Spleen (tissue), 13 donors: ENCODE results near the gene BPIFA3. TPM values are rescaled to one million over a fixed set of nuclear protein-coding genes. Genes with fewer than 3 reads are reported as not detected.
A peak's percentile ranks its signal among the peaks of the same experiment; 100 is the strongest.

ENCODE experiments used
- DNase-seq: peaks from one replicate; pipeline ENCODE4 v3.0.0-alpha.2; 2020
- H3K27ac ChIP-seq, 8 donors: fragments of 200-600 bp; sonication (generic) in 7 of 8; 1 replicate in 4 of 8; 2 replicates in 4 of 8; pipeline versions ENCODE4 v1.5.0 to v1.8.0; 2016 to 2021; ENCODE audit warnings: inconsistent platforms in 4 of 8, mild to moderate bottlenecking in 4 of 8, moderate library complexity in 1 of 8
- H3K27me3 ChIP-seq, 7 donors: fragments of 200-600 bp; sonication (generic) in 6 of 7; replicated peaks in 1 of 7; 1 replicate in 4 of 7; 2 replicates in 3 of 7; pipeline versions ENCODE4 v1.5.0 to v1.8.0; 2016 to 2021; ENCODE audit warnings: inconsistent platforms in 3 of 7, mild to moderate bottlenecking in 1 of 7
- H3K36me3 ChIP-seq, 6 donors: fragments of 200-600 bp; sonication (generic) in 5 of 6; 1 replicate in 4 of 6; 2 replicates in 2 of 6; pipeline versions ENCODE4 v1.5.0 to v1.8.0; 2016 to 2021; ENCODE audit warnings: inconsistent platforms in 2 of 6
- H3K4me1 ChIP-seq, 6 donors: fragments of 200-600 bp; sonication (generic) in 5 of 6; 1 replicate in 3 of 6; 2 replicates in 3 of 6; pipeline versions ENCODE4 v1.5.0 to v1.8.0; 2016 to 2021; ENCODE audit warnings: inconsistent platforms in 3 of 6
- H3K4me3 ChIP-seq, 8 donors: fragments of 200-600 bp; sonication (generic) in 7 of 8; 1 replicate in 4 of 8; 2 replicates in 4 of 8; pipeline versions ENCODE4 v1.5.0 to v1.8.0; 2016 to 2021; ENCODE audit warnings: inconsistent platforms in 4 of 8, mild to moderate bottlenecking in 4 of 8, moderate library complexity in 2 of 8
- H3K9me3 ChIP-seq, 8 donors: fragments of 200-600 bp; sonication (generic) in 7 of 8; 1 replicate in 4 of 8; 2 replicates in 4 of 8; pipeline versions ENCODE4 v1.5.0 to v1.8.0; 2016 to 2021; ENCODE audit warnings: inconsistent platforms in 4 of 8
- POLR2A ChIP-seq, 3 donors: fragments of 450-650 bp; IDR thresholded peaks; one replicate each; pipeline ENCODE4 v1.5.1; 2017; ENCODE audit warnings: antibody characterized with exemption in 3 of 3, mild to moderate bottlenecking in 1 of 3
- POLR2AphosphoS5 ChIP-seq, 3 donors: sonication (generic); formaldehyde crosslinking; IDR thresholded peaks; one replicate each; pipeline ENCODE4 v1.5.1; 2017; ENCODE audit warnings: antibody characterized with exemption in 3 of 3
- WGBS, 5 donors: extraction: QIAGEN DNeasy Blood & Tissue Kit in 3 of 5; methylation state at CpG; one replicate each; pipeline versions ENCODE4 v1.1.5 to v1.1.7; 2013 to 2018; 5-methylcytosine and 5-hydroxymethylcytosine counted together
- intact Hi-C: fragments of 100-400 bp; cut with DNase I; formaldehyde crosslinking; loops from one replicate; pipeline ENCODE4 v1.15.0; 2023; ENCODE audit warnings: low total_unique reads
- long read RNA-seq, 2 donors: transcript quantifications; one replicate each; lab custom pipeline, GENCODE V29; 2026
- polyA plus RNA-seq, 3 donors: library from polyadenylated mRNA; stranded (reverse); fragments of 200-250 nt; gene quantifications; one replicate each; pipeline ENCODE4 v1.2.1, GENCODE V29; 2013
- total RNA-seq, 7 donors: library from RNA; depleted of rRNA in 3 of 7; stranded (reverse); fragments of >200 nt in 3 of 7; fragmentation: NEBNext Ultra II Directional in 4 of 7; extraction: Animal tissue kit (Norgen Biotek cat#: 25700) in 4 of 7; gene quantifications; one replicate each; pipeline versions ENCODE4 v1.1.0 to v1.2.1, GENCODE V29; 2016 to 2021
- TF ChIP-seq, protein P1 (sequence below), 11 experiments: fragments of 200-600 bp in 7 of 11; fragments of 450-650 bp in 4 of 11; sonication (generic) in 4 of 11; IDR thresholded peaks in 8 of 11; conservative IDR thresholded peaks in 3 of 11; 1 replicate in 7 of 11; 2 replicates in 4 of 11; pipeline versions ENCODE4 v1.4.0 to v1.8.0; 2016 to 2021; ENCODE audit warnings: antibody characterized with exemption in 11 of 11, inconsistent platforms in 4 of 11, mild to moderate bottlenecking in 1 of 11
- donor health status: healthy with polysubstance abuse.
- donor health status: DM: no; HTN: no; CAD: no; lungs with moderate emphysema.
- donor health status: DM: no; HTN: no; CAD: no.
- donor health status: Bipolar disorder and iron deficiency.
- donor health status: healthy.
- donor health status: DM: no; HTN: no; CAD: no.
- donor health status: DM: yes; HTN: yes; CAD: no.

Gene BPIFA3
- total RNA-seq (not detected), polyA plus RNA-seq (not detected)
- long read RNA-seq, donor 1 = 0 reads
- long read RNA-seq, donor 2 = 0 reads

GRCh38 chr20:33217052-33217451 lies at the start of gene BPIFA3:
Gene BPIFA3, plus strand, starts transcription at chr20:33217352. Its CDS starts 185 bp downstream, at chr20:33217537.
- Histone ChIP-seq H3K4me1 (no peaks in the 10 kb centered on the region), H3K4me3 (no peak within 1 kb of the TSS), H3K27me3 (peaks cover 0 to 55% (median 0%) of the 10 kb centered on the region in 7 donors), H3K27ac (no peak within 1 kb of the TSS), H3K36me3 (no peaks in the 10 kb centered on the region), H3K9me3 (no peaks in the 10 kb centered on the region)
- intact Hi-C loops = no loop called here
- TF ChIP-seq, protein P1, sequence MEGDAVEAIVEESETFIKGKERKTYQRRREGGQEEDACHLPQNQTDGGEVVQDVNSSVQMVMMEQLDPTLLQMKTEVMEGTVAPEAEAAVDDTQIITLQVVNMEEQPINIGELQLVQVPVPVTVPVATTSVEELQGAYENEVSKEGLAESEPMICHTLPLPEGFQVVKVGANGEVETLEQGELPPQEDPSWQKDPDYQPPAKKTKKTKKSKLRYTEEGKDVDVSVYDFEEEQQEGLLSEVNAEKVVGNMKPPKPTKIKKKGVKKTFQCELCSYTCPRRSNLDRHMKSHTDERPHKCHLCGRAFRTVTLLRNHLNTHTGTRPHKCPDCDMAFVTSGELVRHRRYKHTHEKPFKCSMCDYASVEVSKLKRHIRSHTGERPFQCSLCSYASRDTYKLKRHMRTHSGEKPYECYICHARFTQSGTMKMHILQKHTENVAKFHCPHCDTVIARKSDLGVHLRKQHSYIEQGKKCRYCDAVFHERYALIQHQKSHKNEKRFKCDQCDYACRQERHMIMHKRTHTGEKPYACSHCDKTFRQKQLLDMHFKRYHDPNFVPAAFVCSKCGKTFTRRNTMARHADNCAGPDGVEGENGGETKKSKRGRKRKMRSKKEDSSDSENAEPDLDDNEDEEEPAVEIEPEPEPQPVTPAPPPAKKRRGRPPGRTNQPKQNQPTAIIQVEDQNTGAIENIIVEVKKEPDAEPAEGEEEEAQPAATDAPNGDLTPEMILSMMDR (IDR thresholded peaks at IDR 0.05 in 8 of 11, conservative IDR thresholded peaks at IDR 0.05 in 3 of 11) = no peak
- TF ChIP-seq POLR2A (IDR thresholded peaks at IDR 0.05) = no peak
- no peak for TF ChIP-seq POLR2AphosphoS5 (IDR thresholded peaks at IDR 0.05)
- DNase-seq = no peak
- WGBS, 5 donors = 58 to 87% (median 74%) methylated on average over 2 of the region's 2 CpGs

DNA sequence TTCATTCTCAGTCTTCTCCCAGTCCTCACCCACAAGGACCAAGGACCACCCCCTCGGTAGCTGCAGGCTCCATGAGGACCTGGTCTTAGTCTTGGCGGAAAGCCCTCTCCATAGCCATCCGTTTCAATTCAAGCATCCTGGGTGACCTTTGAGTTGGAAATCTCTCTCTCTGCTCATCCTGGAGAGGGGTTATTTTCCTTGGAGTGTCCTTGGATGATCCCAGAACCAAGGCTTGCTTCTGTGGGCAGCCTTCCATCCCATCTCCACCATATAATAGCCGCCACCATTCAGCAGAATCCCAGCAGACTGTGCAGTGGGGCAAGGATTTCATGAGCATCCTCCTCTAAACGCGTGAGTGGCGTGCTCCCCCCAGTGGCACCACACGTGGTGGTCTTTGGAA lies 49.3 kb upstream of the BPIFA3 start, which contains the start of gene BPIFA2:
Gene BPIFA2, plus strand, starts transcription at position 301 of the 400 bp plus-strand sequence. CDS start 987 bp downstream, outside the sequence.
- Histone ChIP-seq H3K4me1 (no peaks in the 10 kb centered on the region), H3K27ac (no peak within 1 kb of the TSS), H3K4me3 (no peak within 1 kb of the TSS), H3K36me3 (no peaks in the 10 kb centered on the region), H3K27me3 (peaks cover 0 to 19% (median 0%) of the 10 kb centered on the region in 7 donors), H3K9me3 (peaks cover 2 to 31% (median 25%) of the 10 kb centered on the region in 8 donors)
- TF ChIP-seq POLR2AphosphoS5 (IDR thresholded peaks at IDR 0.05) (no peak), POLR2A (IDR thresholded peaks at IDR 0.05) (no peak)
- TF ChIP-seq, protein P1 (IDR thresholded peaks at IDR 0.05 in 8 of 11, conservative IDR thresholded peaks at IDR 0.05 in 3 of 11) = no peak
- intact Hi-C loops = no loop called here
- 83 to 88% (median 86%) methylated on average over 8 of the region's 8 CpGs for WGBS, 5 donors
- no peak for DNase-seq

- WGBS, 5 donors = 52 to 61% (median 56%) methylated on average over 8 of the region's 8 CpGs
- Histone ChIP-seq H3K27me3 (peaks cover 0 to 22% (median 0%) of the 10 kb centered on the region in 7 donors), H3K27ac (no peak overlapping the region), H3K4me3 (no peak overlapping the region), H3K9me3 (peaks cover 2 to 31% (median 25%) of the 10 kb centered on the region in 8 donors), H3K36me3 (no peaks in the 10 kb centered on the region), H3K4me1 (no peaks in the 10 kb centered on the region)
- no peak for TF ChIP-seq POLR2AphosphoS5 (IDR thresholded peaks at IDR 0.05)
- TF ChIP-seq, protein P1 (IDR thresholded peaks at IDR 0.05 in 8 of 11, conservative IDR thresholded peaks at IDR 0.05 in 3 of 11) = peak in 5 of 11 experiments; percentile 34 to 47 (median 36)
- intact Hi-C loops = no loop called here
- no peak for DNase-seq
These were observed 47.9 kb upstream of the BPIFA3 start for GRCh38 chr20:33169176-33169794.

GRCh38 chr20:33172781-33173180 lies 44.4 kb upstream of the BPIFA3 start:
- WGBS, 5 donors = 66 to 72% (median 67%) methylated on average over 7 of the region's 7 CpGs
- intact Hi-C loops = no loop called here

More at GRCh38 chr20:33172781-33173180, 44.4 kb upstream of the BPIFA3 start:
- Histone ChIP-seq H3K4me3 (no peak overlapping the region), H3K36me3 (no peaks in the 10 kb centered on the region), H3K27me3 (peaks cover 0 to 5% (median 0%) of the 10 kb centered on the region in 7 donors), H3K27ac (no peak overlapping the region), H3K4me1 (no peaks in the 10 kb centered on the region), H3K9me3 (peaks cover 2 to 31% (median 25%) of the 10 kb centered on the region in 8 donors)
- DNase-seq = no peak
- no peak for TF ChIP-seq POLR2AphosphoS5 (IDR thresholded peaks at IDR 0.05)
- TF ChIP-seq, protein P1 (IDR thresholded peaks at IDR 0.05 in 8 of 11, conservative IDR thresholded peaks at IDR 0.05 in 3 of 11) = no peak
- TF ChIP-seq POLR2A (IDR thresholded peaks at IDR 0.05) = no peak
